Stimulated activated CD4-positive, alpha-beta T cell treated with anti-CD3 and anti-CD28 coated beads, Interleukin-2, amount 100 ng/mL, for 4 hours (primary cell): ENCODE measurements around the gene HEATR3.
"Not testable (repeated sequence)": the region's sequence is repeated elsewhere in the genome, so short reads cannot be mapped to it uniquely, and the experiment has no call there.

Experiments
- DNase-seq: peaks from one replicate; pipeline ENCODE4 v3.0.0-alpha.2; 2020; ENCODE audit warnings: low read depth

Gene HEATR3

GRCh38 chr16:50102051-50102746, 36.4 kb downstream of the HEATR3 start:
- no peak for DNase-seq

GRCh38 chr16:50103764-50104163, 38.0 kb downstream of the HEATR3 start:
- no peak for DNase-seq

DNA sequence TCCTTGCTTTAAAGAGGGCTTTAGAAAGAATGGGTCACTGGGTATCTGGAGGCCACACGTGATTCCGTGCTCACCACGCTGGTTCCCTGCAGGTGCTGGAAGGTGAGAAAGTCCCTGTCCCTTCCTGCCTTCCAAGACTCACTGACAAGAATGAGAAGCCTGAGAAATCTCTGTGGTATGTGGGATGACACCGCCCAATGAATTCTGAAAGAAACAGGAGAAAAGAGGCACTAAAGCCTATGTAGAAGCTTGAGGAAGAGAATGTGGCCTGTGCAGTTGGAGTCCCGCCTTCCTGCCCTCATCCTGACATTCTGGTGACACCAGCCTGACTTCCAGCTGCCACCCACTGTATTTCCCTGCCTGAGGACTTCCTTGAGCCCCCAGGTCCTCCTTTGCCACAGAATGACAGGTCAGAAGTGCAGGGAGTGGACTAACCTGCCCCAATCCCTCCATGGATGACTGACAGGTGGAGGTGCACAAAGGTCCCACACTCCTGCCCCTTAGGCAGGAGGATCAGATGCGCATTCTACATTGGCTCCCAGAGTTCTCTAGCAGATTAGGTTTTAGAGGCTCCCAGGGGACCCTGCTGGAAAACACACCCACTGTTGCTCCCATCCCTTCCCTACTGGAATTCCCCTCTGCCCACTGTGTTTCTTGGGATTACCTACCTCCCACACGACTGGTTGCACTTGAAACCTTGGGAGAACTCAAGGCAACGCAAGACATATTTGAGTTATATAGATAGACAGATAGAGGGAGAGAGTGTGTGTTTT, 48.8 kb downstream of the HEATR3 start:
- no peak for DNase-seq

- no peak for DNase-seq
These were observed 54.9 kb downstream of the HEATR3 start for GRCh38 chr16:50120711-50121110.

DNA sequence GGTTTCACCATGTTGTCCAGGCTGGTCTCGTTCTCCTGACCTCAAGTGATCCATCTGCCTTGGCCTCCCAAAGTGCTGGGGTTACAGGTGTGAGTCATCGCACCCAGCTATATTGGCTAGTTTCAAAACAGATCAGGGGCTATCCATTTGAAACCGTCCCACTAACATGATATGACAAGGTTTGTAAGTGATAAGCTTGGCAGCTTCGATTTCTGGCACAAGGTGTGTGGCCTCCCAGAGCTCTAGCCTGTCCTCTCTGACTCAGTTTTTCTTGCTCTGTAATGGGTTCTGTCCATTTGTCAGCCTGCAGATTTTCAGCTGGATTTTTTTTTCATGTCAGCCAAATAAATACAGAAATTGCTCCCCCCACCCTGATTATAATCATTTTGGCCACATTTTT, 55.5 kb downstream of the HEATR3 start:
- DNase-seq = no peak

DNA sequence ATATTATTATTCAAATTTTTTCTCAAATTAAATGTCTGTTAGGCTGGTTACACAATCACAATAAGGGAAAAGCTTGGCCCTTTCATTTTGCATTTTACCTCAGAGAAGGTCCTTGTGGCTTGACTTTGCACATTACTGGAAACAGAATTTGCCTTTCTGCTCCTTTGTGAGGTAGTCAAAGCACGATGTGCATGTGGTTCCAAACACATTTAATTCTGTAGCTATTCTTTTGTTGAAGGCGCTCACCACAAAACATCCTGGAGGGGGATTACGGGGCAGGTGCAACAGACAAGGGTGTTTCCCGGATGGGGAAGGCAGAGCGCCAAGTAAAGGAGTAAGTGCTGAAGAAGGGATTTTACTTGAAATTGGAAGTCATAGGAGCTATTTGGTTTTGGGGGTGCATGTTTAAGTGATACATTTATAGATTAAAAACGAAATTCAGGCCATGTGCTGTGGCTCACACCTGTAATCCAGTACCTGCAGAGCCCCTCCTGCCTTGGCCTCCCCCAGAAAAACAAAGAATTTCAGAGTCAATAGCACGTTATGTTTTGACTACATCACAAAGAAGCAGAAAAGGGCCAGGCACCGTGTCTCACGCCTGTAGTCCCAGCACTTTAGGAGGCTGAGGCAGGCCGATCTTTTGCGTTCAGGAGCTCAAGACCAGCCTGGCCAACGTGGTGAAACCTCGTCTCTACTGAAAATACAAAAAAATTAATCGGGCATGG, 56.1 kb downstream of the HEATR3 start:
- DNase-seq = no peak

GRCh38 chr16:50123417-50123816, 57.6 kb downstream of the HEATR3 start:
- no peak for DNase-seq

DNA sequence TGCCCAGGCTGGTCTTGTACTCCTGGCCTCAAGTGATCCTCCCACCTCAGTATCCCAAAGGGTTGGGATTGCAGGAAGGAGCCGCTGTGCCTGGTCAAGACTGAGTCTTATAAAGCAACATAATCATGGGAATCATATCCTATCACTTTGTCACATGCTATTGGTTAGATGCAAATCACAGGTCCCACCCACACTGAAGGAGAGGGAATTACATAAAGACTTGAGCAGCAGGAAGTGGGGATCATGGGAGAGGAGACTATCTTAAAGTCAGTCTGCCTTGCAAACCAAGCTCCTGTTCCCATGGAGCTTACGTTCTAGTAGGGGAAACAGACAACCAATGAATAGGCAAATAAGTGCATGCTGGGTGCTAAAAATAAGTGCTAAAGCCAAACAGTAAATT, 59.0 kb downstream of the HEATR3 start:
- no peak for DNase-seq

- no peak for DNase-seq
These were observed 60.4 kb downstream of the HEATR3 start for GRCh38 chr16:50126183-50126582.

DNA sequence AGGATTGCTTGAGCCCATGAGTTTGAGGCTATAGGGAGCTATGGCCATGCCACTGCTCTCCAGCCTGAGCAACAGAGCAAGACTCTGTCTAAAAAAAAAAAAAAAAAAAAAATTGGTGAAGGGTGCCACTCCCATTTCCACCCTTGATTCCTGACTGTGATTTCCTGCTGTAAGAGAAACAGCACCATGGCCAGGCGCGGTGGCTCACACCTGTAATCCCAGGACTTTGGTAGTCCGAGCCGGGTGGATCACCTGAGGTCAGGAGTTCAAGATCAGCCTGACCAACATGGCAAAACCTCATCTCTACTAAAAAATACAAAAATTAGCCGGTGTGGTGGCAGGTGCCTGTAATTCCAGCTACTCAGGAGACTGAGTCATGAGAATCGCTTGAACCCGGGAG, 66.8 kb downstream of the HEATR3 start:
- DNase-seq = not testable (repeated sequence)

DNA sequence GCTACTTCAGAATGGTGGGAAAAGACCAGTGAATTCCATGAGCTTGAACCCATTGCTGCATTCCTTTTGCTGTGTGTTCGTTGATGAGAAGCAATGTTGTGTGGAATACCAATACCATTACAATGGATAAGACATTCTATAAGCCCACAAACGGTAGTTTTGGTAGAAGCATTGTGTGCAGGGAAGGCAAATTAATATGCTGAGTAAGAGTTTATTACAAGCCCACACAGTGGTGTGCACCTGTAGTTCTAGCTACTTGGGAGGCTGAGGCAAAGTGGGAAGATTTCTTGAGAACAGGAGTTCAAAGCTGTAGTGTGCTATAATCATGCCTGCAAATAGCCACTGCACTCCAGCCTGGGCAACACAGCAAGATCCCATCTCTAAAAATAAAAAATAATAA, 67.4 kb downstream of the HEATR3 start:
- no peak for DNase-seq

- DNase-seq = no peak
These were observed 70.6 kb downstream of the HEATR3 start for GRCh38 chr16:50136399-50136798.

DNA sequence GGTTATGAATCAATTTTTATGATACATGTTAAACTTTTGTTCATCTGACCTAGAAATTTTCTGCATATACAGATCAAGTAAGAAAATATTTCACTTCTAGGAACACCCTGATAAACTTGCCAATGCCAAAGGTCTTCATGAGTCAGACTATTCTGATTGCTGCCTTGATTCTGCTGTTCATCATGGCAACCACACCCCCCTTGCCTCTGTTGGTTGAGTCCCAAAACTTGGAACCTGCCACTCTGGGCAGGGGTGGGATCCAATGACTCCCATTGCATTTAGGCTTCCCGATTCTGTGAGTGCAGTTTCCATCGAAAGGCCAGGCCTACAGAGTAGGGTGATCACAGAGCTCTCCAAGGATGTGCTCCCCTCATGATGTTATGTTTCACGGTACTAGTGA, 71.5 kb downstream of the HEATR3 start:
- no peak for DNase-seq

DNA sequence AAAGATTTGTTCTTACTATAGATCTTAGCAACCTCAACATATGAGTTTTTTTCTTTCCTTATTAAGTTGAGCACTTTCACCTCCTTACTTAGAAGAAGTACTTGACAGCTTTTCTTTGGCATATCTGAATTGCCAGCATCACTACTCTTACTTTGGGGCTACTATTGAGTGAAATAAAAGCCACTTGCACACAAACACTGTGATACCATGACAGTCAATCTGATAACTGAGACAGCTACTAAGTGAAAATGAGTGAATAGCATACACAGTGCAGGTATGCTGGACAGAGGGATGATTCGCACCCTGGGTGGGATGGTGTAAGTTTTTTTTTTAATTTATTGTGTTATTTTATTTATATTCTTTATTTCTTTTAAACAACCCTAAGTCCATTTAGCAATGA, 73.8 kb downstream of the HEATR3 start:
- DNase-seq = no peak

DNA sequence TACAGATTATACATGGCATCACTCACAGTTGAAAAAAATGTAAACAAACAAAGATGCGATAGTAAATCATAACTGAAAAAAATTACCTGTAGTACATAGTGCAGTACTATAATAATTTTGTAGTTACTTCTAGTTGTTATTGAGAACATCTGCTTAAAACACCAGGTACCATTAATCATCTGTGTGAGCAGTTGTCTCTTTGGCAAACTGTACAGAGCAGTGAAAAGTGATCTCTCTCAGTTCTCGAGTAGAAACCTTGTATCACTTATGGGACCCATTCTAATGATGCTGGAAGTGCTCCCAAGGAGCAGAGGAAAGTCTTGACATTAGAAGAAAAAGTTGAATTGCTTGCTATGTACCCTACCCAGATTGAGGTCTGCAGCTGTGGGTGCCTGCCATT, 78.4 kb downstream of the HEATR3 start:
- no peak for DNase-seq

- no peak for DNase-seq
These were observed 81.0 kb downstream of the HEATR3 start for GRCh38 chr16:50146479-50147435.

DNA sequence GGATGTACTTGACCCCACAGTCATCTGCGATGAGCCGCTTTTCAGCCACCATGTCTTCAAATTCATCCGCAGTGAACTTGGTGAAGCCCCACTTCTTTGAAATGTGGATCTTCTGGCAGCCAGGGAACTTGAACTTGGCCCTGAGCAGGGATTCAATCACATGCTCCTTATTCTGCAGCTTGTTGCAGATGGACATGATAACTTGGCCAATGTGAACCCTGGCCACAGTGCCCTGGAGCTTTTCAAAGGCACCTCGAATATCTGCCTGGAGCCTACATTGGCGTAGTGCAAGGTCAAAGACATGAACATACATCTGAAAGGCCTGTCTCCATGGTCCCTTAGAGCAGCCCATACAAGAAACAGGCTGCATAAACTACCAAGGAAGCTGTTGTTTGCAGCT, 85.6 kb downstream of the HEATR3 start:
- no peak for DNase-seq

DNA sequence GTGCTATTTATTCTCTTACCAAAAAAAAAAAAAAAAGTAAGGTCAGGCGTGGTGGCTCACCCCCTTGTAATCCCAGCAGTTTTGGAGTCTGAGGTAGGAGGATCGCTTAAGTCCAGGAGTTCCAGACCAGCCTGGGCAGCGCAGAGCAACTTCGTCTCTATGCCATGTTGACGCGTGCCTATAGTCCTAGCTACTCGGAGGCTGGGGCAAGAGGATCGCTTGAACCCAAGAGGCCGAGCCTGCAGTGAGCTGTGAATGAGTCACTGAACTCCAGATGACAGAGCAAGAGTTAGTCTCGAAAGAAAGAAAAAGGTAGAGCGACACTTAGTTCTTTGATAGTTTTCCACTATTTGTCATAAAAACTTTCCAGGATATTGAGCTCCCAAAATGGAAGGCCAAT, 86.0 kb downstream of the HEATR3 start:
- DNase-seq = no peak

GRCh38 chr16:50152351-50152806, 86.6 kb downstream of the HEATR3 start:
- peak; percentile 42 for DNase-seq

DNA sequence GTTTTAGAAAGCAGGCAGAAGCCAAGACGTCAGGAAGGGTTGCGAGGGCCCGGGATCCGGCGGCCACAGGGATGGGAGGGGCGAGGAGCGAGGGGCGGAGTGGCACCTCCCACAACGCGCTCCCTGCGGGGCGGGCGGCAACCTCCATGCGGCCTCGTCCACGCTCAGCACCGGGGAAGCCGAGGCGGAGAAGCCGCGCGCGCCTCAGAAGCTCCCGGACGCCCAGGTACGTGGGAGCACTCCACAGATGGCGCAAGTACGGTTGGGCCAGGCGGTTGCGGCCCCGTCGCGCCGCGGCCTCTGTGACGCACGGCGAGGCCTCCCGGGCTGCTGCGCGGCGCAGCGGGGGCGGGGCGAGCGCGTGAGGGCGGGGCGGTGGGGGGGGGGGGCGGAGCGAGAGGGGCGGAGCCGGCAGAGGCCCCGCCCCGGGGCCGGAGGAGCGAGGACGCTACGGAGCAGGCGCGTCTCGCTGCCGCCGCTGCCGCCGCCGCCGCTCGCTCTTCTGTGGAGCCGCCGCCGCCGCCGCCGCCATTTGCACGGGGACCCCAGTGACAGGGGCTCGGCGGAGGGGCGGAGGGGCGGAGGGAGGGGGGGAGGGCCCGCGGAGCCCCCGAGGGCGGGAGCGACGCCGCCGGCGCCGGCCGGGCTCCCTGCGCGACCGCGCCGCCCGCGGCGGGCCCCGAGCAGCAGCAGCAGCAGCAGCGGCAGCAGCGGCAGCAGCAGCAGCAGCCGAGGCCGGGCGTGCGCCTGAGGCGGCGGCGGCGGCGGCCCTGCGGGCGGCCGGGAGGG, 87.2 kb downstream of the HEATR3 start, which contains the start of gene TENT4B:
TSS of gene TENT4B (plus strand) at position 500 of the 789 bp plus-strand sequence. CDS start 316 bp downstream, outside the sequence.
- DNase-seq = peak; percentile 78
